ENCODE measurements around the gene DOK4.
"Not testable (repeated sequence)": the region's sequence is repeated elsewhere in the genome, so short reads cannot be mapped to it uniquely, and the experiment has no call there.

Gene DOK4

DNA sequence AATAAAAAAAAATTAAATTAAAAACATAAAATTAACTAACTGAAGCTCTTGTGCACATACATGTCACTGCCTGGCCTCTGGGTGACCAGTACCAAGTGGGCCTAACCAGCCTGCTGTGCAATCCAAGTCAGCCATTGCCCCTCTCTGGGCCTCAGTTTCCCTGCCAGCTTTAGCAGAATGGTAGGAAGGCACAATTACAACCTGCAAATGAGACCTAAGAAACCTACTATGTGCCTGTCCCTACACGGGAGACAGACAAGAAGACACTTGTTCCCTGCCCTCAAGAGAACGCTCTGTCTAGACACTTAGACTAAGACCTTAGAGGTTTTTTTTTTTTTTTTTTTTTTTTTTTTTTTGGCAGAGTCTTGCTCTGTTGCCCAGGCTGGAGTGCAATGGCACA lies 40.8 kb downstream of the DOK4 start:
- DNase-seq (ENCODE audit: low read depth): no peak

DNA sequence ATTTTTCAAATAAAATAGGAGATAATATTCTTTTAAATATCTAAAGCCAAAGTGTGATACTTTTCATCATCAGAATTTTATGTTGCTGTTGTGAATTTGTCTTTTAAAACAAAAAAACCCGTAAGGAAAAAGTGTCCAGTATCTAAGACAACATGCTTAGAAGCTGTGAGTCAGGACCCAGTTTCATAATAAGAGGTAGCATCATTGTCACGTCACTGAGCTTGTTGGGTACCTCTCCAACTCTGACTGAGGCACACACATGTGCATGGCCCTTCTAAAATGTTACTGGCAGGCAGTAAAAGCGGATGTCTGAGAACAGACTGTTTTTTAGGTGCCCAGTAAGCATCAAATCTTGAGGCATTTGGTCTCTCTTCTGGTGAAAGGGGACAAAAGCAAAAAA lies 41.6 kb downstream of the DOK4 start:
- no peak for DNase-seq (ENCODE audit: low read depth)

DNA sequence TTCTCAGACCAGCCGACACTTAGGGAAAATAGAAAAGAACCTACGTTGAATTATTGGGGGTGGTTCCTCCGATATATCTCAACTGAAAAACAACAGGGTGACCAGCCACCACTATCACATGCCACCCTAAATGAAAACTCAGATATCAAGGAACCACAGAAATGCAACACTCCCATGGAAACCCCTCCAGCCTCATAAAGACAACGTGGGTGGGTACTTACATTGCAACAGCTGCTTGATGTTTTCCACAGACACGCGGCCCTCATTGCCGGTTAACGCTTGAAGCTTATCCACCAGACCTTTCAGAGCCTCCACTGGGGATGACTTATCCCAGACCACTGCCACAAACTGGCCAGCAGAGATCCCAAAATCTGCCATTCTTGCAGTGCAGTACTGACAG lies 45.7 kb downstream of the DOK4 start:
- DNase-seq (ENCODE audit: low read depth): not testable (repeated sequence)

DNA sequence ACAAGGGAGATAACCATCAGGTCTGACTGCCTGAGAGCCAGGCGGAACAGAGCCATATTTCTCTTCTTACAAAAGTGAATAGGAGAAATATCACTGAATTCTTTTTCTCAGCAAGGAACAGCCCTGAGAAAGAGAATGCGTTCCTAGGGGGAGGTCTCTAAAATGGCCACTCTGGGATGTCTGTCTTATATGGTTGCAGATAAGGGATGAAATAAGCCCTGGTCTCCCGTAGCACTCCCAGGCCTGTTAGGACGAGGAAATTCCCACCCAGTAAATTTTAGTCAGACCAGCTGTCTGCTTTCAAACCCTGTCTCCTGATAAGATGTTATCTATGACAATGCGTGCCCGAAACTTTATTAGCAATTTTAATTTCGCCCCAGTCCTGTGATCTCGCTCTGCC lies 46.3 kb downstream of the DOK4 start:
- DNase-seq (ENCODE audit: low read depth): not testable (repeated sequence)

DNA sequence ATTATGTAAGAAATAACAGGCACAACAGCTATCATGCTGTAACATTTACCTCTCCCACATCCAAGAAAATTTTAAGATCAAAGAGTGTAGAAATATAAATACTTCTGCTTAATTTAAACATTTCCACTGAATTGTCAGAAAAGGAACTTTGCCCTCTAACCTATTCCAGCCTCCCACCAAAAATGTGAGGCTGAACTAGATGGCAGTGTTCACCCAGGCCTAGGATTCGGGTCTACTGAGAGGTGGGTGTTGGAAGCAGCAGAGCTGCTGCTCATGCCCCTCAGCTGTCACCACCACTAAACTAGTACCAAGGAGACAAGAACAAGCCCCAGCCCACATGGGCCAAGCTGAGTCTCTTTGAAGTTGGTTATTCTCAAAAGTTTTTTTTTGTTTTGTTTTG lies 50.5 kb downstream of the DOK4 start:
- no peak for DNase-seq (ENCODE audit: low read depth)

DNA sequence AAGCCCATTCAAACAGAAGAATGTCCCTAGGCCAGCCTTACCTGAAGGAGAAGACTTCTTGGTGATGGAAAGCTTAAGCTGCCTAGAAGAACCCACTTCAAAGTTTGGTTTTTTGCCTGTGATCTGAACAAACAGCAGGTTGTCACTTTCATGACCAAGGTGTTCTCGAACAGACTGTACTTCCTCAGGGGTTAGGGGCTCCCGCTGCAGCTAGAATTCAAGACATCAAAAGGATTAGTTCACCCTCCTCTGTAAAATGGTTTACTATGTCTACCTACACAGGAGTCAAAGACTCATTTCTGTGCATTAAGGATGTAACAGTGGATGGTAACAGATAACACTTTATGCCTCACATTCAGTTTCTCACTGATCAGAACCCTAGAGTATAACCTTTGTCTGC lies 52.3 kb downstream of the DOK4 start:
- DNase-seq (ENCODE audit: low read depth): no peak

DNA sequence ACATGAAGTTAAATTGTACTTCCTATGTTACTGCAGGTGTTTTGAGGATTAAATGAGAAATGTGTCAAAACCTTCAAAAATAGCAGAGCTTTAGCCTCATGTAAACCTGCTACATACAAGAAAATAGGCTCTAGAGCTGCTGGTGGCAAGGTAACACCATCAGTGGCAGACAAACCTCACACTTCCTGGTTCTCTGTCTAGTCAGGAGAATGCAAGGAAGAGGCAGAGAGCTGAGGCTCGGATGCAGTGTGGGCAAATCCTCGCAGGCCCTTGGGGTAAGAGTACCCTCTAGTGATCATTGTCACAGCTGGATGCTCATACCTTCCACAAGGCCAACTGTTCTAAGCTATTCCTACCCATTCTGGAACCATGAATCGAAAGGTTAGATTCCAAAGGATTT lies 53.3 kb downstream of the DOK4 start:
- DNase-seq (ENCODE audit: low read depth): no peak

DNA sequence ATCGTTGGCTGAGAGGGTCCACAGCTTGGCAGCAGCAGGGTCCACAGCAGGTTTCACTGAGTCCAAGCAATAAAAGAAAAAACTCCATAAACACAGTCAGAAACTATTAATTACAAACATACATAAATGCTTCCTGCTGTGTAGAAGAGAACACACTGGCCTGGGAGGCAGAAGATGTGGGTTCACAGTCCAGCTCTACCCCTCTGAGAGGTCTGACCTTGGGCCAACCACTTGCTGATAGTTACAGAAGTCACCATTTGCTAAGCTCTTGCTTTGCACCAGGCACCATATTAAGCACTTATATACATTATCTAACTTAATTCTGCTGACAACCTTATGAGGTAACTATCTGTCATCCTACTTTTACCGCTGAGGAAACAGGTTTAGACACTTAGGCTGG lies 53.8 kb downstream of the DOK4 start:
- DNase-seq (ENCODE audit: low read depth): no peak

DNA sequence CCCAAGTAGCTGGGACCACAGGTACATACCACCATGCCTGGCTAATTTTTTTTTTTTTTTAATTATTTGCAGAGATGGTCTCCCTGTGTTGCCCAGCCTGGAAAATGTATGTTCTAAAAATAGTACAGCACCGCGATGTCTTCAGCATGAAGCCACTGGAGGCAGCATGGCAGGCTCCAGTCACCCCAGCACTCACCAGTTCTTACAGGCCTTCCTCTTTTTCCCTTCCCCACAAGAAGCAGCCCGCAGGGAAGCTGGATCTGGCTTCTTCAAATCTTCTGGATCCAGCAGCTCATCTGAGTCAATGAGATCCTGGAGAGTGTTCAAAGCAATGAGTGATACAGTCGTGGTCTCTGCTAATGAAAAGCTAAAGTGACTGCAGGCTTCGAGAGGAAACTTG lies 55.3 kb downstream of the DOK4 start:
- DNase-seq (ENCODE audit: low read depth): no peak

DNA sequence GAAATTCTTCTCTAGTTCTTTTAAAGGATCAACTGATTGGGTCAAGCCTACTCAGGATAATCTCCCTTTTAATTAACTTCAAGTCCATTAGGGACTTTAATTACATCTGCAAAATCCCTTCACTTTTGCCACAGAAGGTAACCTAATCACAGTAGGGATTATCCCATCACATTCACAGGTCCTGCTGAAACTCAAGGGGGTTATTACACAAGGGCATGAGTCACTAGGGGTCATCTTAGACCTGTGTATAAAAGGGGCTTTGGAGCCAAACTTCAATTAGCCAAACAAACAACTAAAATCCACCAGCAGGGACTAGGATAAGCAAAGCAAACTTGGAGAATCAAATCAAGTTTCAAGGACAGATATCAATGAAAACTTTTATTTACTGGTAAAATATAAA lies 58.5 kb downstream of the DOK4 start:
- no peak for DNase-seq (ENCODE audit: low read depth)

DNA sequence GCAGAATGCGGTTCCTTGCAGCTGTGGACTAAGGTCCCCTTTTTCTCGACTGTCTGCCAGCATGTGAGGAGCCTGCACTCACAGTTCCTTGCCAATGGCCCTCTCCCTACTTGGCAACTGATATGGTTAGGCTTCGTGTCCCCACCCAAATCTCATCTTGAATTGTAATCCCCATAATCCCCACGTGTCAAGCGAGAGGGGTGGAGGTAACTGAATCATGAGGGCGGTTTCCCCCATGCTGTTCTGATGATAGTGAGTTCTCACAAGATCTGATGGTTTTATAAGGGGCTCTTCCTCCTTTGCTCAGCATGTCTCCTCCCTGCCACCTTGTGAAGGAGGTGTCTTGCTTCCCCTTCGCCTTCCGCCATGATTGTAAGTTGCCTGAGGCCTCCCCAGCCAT lies 59.0 kb downstream of the DOK4 start:
- DNase-seq (ENCODE audit: low read depth): no peak

DNA sequence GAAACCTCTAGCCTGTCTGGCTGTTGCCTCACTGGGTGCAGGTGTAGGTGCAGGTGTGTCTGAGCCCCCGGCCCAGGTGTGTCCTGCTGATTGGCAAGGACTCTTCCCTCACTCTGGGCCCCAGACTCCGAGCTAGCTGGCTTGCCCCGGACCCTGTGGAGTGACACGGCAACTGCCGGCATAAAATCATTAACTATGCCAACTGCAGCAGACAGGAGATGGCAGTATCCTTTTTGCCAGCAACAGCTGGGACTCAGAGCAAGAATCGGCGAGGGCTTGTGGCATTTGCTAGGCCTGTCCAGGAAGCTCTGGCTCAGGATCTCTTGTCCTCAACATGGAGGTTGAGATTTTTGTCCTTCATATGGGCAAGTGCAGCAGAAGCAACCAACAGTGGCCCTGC lies 59.9 kb downstream of the DOK4 start:
- DNase-seq (ENCODE audit: low read depth): no peak

DNA sequence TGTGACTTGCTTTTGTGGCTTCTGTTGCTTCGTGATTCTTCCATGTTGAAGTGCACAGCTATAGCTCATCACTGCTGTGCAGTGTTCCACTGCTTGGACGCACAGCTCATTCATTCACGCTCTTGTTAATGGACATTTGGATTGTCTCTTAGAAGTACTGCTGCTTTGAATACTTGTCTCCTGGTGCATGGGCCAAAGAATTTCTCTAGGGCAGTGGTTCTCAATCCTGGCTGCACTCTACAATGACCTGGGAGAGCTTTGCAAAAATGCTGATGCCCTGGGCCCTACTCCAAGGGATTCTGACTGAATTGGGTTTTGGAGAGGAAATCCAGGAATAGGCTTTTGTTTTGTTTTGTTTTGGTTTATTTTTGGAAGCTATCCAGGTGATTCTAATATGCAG lies 61.7 kb downstream of the DOK4 start:
- DNase-seq (ENCODE audit: low read depth): no peak

DNA sequence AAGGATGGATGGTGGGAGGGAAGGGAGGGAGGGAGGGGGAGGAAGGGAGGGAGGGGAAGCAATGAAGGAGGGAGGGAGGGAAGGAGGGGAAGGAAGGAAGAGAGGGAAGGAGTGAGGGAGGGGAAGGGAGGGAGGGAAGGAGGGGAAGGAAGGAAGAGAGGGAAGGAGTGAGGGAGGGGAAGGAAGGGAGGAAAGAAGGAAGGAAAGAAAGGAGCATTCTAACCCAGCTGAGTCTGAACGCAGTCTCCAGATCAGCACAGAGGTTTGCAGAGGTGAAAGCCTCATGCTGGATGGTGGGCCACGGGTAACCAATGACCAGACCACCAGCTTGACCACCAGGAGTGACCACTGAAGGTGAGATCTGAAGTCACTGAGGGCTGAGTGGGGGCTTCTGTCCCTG lies 63.1 kb downstream of the DOK4 start:
- DNase-seq (ENCODE audit: low read depth): no peak

DNA sequence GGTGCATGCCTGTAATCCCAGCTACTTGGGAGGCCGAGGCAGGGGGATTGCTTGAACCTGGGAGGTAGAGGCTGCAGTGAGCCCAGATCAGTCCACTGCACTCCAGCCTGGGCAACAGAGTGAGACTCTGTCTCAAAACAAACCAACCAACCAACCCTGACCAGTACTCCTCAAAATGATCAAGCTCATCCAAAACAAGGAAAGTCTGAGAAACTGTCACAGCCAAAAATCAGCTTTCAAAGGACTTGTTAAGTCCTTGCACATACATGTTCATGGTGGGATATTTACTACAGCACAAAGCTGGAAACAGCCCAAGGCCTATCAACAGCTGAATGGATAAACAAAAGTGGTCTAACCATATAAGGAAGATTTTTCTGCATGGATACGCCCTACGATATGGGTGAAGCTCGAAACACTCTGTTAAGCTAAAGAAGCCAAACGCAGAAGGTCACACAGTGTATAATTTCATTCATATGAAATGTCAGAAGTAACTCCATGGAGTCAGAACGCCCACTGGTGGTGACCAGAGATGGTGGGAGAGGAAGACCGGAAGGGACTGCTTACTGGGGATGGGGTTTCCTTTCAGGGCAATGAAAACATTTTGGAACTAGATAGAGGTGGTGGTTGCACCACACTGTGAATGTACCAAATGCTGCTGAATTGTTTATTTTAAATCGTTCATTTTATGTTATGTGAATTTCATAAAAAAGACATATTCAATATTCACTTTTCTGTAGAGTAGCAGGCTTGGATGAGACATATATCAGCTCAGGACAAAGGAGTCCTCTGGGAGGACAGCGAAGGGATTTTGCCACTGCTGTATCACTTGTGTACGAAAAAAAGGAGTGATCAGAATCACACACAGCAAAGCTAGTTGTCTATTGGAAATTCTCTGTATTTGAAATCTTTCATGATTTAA lies 64.0 kb downstream of the DOK4 start:
- DNase-seq (ENCODE audit: low read depth): no peak

All from activated T-cell treated with anti-CD3 and anti-CD28 coated beads for 48 hours (primary cell).